ENCODE results near the gene CLEC4E.

Gene CLEC4E

DNA sequence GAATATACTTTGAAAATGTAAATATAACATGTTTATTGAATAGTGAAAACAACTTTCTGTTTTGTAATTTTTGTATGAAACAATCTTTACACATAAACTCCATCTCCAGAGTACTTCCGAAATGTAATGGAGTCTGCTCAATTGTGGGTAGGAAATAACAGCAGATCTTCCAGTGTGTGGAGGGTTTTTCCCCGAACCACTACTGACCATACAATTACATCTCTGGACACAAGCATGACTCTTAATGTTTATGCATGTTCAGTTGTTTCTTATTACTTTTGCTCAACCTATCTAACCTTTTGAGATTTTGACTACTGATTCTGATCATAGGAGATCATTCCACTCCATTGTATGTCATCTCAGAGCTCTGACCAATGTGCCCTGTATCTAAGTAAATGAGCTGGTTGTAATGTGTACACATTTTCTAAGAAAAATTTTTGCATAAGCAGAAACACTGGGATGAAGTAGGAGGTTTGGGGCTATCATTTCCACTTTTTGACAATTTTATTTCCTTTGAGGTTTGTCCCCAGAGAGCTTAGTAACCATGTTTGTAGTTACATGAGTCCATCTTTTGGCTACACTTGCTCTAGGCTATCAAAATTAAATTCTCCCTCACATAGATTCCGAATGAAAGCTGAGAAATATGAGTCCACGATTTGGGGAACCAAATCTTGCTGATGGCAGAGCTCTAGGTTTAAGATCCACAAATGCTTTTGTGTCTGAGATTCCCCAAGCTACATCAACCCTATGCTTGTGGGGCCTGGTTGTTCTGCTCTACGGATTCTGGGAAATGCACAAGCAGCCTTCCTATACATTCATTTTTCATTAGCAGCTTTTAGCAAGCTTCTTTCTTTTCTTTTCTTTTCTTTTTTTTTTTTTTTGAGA, 48.8 kb downstream of the CLEC4E start:
- DNase-seq, result no peak
- in situ Hi-C loops (cut with HindIII; ENCODE audit: low pct_ligation_motif_present, low pct_unique_long_range_greater_than_20kb, low sequenced_read_pairs), result no loop called here

All from ACHN (cell line).